ENCODE data around the gene MISFA.
"Not testable (repeated sequence)": the region's sequence is repeated elsewhere in the genome, so short reads cannot be mapped to it uniquely, and the experiment has no call there.

Gene MISFA

DNA sequence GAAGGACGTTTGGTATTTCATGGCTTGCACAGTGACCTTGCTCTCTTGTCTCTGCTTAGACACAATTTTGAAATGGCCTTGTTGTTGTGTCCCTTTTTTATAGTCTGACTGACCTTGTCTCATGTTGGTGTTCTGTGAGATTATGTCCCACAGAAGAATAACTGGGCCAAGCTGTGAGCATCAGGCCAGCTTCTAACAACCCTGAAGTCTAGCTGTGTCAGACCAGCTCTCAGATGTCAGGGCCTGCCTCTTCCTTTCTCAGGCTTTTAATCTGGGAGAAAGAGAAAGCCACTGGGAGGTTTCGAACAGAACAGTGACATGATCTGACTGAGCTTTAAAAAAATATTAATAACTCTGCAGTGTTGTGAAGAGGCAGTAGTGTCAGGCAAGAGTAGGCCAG lies 9.0 kb upstream of the MISFA start:
- no peak for TF ChIP-seq CTCF (IDR thresholded peaks at IDR 0.05)
- Histone ChIP-seq H3K4me1 (ENCODE audit: control insufficient read depth in 1 of 2, insufficient read depth in 1 of 2, low read depth in 1 of 2, low read length in 1 of 2) (peaks cover 11 to 16% of the 10 kb centered on the region in 2 experiments), H3K27me3 (no peaks in the 10 kb centered on the region), H3K9me3 (no peaks in the 10 kb centered on the region), H3K27ac (no peak overlapping the region), H3K4me3 (ENCODE audit: low read depth in 1 of 2, low read length in 1 of 2) (no peak overlapping the region), H3K36me3 (no peaks in the 10 kb centered on the region)

- not testable (repeated sequence) for H3K36me3 ChIP-seq; H3K4me3 ChIP-seq (ENCODE audit: low read depth in 1 of 2, low read length in 1 of 2); H3K9me3 ChIP-seq; H3K4me1 ChIP-seq (ENCODE audit: control insufficient read depth in 1 of 2, insufficient read depth in 1 of 2, low read depth in 1 of 2, low read length in 1 of 2); H3K27ac ChIP-seq; H3K27me3 ChIP-seq
These were observed 5.5 kb upstream of the MISFA start for GRCh38 chr11:18594088-18594487.

DNA sequence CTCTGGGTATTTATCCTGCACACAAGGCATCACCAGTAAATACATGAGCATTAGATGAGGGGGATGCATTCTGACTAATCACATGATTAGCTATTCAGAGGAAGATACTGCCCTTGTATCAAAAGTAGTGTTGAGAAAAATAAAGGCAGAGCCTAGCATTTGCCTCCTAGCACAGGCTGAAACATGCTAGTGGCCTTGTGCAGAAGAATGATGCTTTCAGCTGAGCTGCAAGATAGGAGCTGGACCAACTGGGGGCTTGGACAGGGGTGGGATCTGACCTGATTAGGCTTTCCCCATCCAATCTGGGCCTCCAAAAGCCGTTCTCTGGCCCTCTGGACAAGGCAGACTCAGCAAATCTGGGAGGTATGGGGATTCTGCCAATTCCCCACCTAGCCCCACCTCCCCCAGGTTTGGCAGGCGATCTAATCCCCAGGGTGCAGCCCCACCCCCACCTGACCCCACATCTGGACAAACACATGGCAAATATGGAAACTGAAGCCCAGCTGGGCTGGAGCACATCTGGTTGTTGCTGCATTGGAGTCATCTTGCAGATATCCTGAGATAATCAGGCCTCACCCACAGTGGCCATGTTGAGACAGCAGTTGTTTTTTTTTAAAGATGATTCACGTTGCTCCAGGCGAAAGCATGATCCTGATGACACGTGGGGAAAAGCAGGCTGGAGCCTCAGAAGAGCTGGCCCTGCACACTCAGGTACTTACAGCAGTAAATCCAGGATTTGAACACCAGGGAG lies 4.4 kb upstream of the MISFA start:
- Histone ChIP-seq H3K4me1 (ENCODE audit: control insufficient read depth in 1 of 2, insufficient read depth in 1 of 2, low read depth in 1 of 2, low read length in 1 of 2) (no peaks in the 10 kb centered on the region), H3K27ac (no peak overlapping the region), H3K9me3 (no peaks in the 10 kb centered on the region), H3K27me3 (no peaks in the 10 kb centered on the region), H3K4me3 (ENCODE audit: low read depth in 1 of 2, low read length in 1 of 2) (no peak overlapping the region), H3K36me3 (no peaks in the 10 kb centered on the region)
- no peak for TF ChIP-seq CTCF (IDR thresholded peaks at IDR 0.05)

DNA sequence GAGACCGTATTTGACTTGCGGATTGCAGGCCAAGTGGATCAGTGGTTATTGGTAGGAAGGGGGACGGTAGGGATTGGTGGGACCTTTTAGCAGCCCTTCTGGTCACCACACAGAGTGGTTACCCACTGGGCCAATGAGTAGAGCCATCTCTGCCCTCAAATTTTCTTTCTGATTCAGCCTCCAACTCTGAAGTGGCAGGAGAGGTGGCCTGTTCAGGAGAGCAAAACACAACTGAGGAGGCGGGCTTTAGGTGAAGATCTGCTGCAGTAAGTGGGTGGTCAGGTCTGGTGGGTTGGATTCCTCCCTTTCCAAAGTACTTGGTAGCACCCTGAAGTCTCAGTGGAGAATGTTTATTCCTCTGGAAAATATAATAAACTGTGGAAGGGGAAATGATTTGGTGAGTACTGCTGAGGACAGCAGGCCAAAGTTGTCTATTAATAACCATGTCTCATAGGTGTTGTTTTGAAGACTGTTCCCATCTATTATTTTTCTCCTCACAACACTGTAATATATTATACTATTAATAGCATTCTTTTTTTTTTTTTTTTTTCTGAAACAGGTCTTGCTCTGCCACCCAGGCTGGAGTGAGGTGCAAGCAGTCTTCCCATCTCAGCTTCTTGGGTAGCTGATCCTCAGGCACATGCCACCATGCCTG lies 1.5 kb downstream of the MISFA start:
- Histone ChIP-seq H3K9me3 (no peaks in the 10 kb centered on the region), H3K27me3 (no peaks in the 10 kb centered on the region), H3K27ac (no peak overlapping the region), H3K4me1 (ENCODE audit: control insufficient read depth in 1 of 2, insufficient read depth in 1 of 2, low read depth in 1 of 2, low read length in 1 of 2) (no peaks in the 10 kb centered on the region), H3K36me3 (peaks cover 4% of the 10 kb centered on the region), H3K4me3 (ENCODE audit: low read depth in 1 of 2, low read length in 1 of 2) (no peak overlapping the region)
- TF ChIP-seq CTCF (IDR thresholded peaks at IDR 0.05) = no peak

GRCh38 chr11:18608376-18608775 lies 8.8 kb downstream of the MISFA start:
- Histone ChIP-seq H3K27ac (no peak overlapping the region), H3K27me3 (no peaks in the 10 kb centered on the region), H3K9me3 (no peaks in the 10 kb centered on the region), H3K4me1 (ENCODE audit: control insufficient read depth in 1 of 2, insufficient read depth in 1 of 2, low read depth in 1 of 2, low read length in 1 of 2) (no peaks in the 10 kb centered on the region), H3K36me3 (peaks cover 73% of the 10 kb centered on the region), H3K4me3 (ENCODE audit: low read depth in 1 of 2, low read length in 1 of 2) (no peak overlapping the region)
- no peak for TF ChIP-seq CTCF (IDR thresholded peaks at IDR 0.05)

DNA sequence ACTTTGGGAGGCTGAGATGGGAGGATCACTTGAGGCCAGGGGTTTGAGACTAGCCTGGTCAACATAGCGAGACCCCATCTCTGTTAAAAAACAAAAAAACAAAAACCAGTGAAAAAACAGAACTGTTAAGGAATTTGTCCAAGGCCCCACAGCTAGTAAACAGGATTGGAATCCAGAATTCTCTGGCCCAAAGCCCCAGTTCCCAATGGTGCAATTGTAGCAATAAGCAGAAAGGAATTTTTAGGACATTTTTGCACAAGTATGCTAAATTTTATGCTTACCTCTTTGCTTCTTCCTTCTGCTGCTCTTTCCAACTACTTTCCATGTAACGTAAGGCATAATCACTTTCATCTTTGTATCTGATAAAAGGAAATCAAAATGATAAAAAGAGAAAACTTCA lies 11.6 kb downstream of the MISFA start:
- Histone ChIP-seq H3K9me3 (no peaks in the 10 kb centered on the region), H3K27ac (no peak overlapping the region), H3K27me3 (no peaks in the 10 kb centered on the region), H3K36me3 (peaks cover 95% of the 10 kb centered on the region), H3K4me3 (ENCODE audit: low read depth in 1 of 2, low read length in 1 of 2) (no peak overlapping the region), H3K4me1 (ENCODE audit: control insufficient read depth in 1 of 2, insufficient read depth in 1 of 2, low read depth in 1 of 2, low read length in 1 of 2) (peaks cover 0 to 5% of the 10 kb centered on the region in 2 experiments)
- no peak for TF ChIP-seq CTCF (IDR thresholded peaks at IDR 0.05)
